K562 (cell line): Measurements from ENCODE around the gene EIPR1. TPM values are rescaled to one million over a fixed set of nuclear protein-coding genes. Genes with fewer than 3 reads are reported as not detected.

Experiments
- ATAC-seq: fragments of 200-7000 bp; cut with Tn5 transposase; 3 replicates; pipeline ENCODE4 v1.9.1; 2020; ENCODE audit warnings: moderate library complexity
- BruUV-seq: library from RNA; stranded (reverse); fragments of 400-500 nt; replicated peaks from 2 replicates; lab custom pipeline; 2021; lab: Mats Ljungman, UMichigan
- CTCF ChIA-PET: fragments of 300-600 bp; formaldehyde crosslinking; extraction: SDS; loops from one replicate; lab custom pipeline; 2021; ENCODE audit warnings: low intra/inter-chr PET ratio; lab: Yijun Ruan, JAX
- POLR2A ChIA-PET: fragments of 300-600, 350-650 bp; sonication (Branson Sonifier 250); formaldehyde crosslinking; extraction: SDS; loops from one replicate; lab custom pipeline; 2021; ENCODE audit warnings: antibody characterized with exemption, inconsistent platforms; lab: Yijun Ruan, JAX
- DNase-seq, 4 experiments: peaks; one replicate each; pipeline versions ENCODE4 v3.0.0 to v3.0.0-alpha.2; 2011 to 2018; ENCODE audit warnings: low spot score in 3 of 4, mixed read lengths in 3 of 4; ENCODE audit errors: extremely low read depth in 1 of 4
- FAIRE-seq: peaks from 2 replicates; lab custom pipeline; 2011; peaks lifted over from hg19 to GRCh38; lab: Jason Lieb, UNC
- H2AFZ ChIP-seq: 2 replicates; pipeline ENCODE4 v1.6.0; 2011; ENCODE audit warnings: low read depth, low read length, control low read depth, inconsistent platforms
- H3K27ac ChIP-seq: fragments of 200-600 bp; 3 replicates; pipeline ENCODE4 v1.8.0; 2011; ENCODE audit warnings: low read depth, mild to moderate bottlenecking, control low read depth, inconsistent platforms, low read length, moderate library complexity, mixed read lengths; ENCODE audit errors: extremely low read depth
- H3K27me3 ChIP-seq, 2 experiments: fragments of 300-600 bp in 1 of 2; 2 replicates in 1 of 2; 3 replicates in 1 of 2; pipeline versions ENCODE4 v1.6.0 to v1.8.0; 2011; ENCODE audit warnings: inconsistent platforms in 2 of 2, low read length in 2 of 2, mild to moderate bottlenecking in 1 of 2, mixed read lengths in 1 of 2, moderate library complexity in 1 of 2; ENCODE audit not compliant: control insufficient read depth in 2 of 2, insufficient read depth in 2 of 2
- H3K36me3 ChIP-seq: fragments of 300-600 bp; 3 replicates; pipeline ENCODE4 v1.8.0; 2011; ENCODE audit warnings: mild to moderate bottlenecking, low read length, inconsistent platforms; ENCODE audit not compliant: control insufficient read depth, insufficient read depth
- H3K4me1 ChIP-seq, 2 experiments: fragments of 200-600 bp in 1 of 2; replicated peaks in 1 of 2; 2 replicates in 1 of 2; 3 replicates in 1 of 2; pipeline versions ENCODE4 v1.5.1 to v1.8.0; 2011; ENCODE audit warnings: inconsistent platforms in 2 of 2, low read length in 2 of 2, mild to moderate bottlenecking in 1 of 2, mixed read lengths in 1 of 2, moderate library complexity in 1 of 2; ENCODE audit not compliant: control insufficient read depth in 2 of 2, insufficient read depth in 2 of 2
- H3K4me2 ChIP-seq: 2 replicates; pipeline ENCODE4 v1.6.1; 2011; ENCODE audit warnings: low read length, control low read depth, inconsistent platforms, mixed read lengths; ENCODE audit not compliant: insufficient read depth
- H3K4me3 ChIP-seq: fragments of 200-600 bp; sonication (generic), shearing (Covaris generic); 2 replicates; pipeline ENCODE4 v1.5.1; 2016; ENCODE audit warnings: control low read depth, inconsistent platforms
- H3K79me2 ChIP-seq: fragments of 200-600 bp; 3 replicates; pipeline ENCODE4 v1.8.0; 2011; ENCODE audit warnings: low read length, inconsistent platforms; ENCODE audit not compliant: control insufficient read depth, insufficient read depth
- H3K9ac ChIP-seq, 2 experiments: 2 replicates each; pipeline versions ENCODE4 v1.6.0 to v1.6.1; 2011; ENCODE audit warnings: low read depth in 2 of 2, low read length in 2 of 2, control low read depth in 1 of 2, inconsistent platforms in 1 of 2, mild to moderate bottlenecking in 1 of 2, mixed read lengths in 1 of 2; ENCODE audit not compliant: insufficient read depth in 1 of 2
- H3K9me1 ChIP-seq: one replicate; pipeline ENCODE4 v1.6.0; 2011; ENCODE audit warnings: inconsistent platforms, mild to moderate bottlenecking, low read length, moderate library complexity; ENCODE audit not compliant: control insufficient read depth, insufficient read depth
- H3K9me3 ChIP-seq: replicated peaks from 2 replicates; pipeline ENCODE4 v1.5.1; 2011; ENCODE audit warnings: low read depth, low read length, inconsistent platforms; ENCODE audit not compliant: control insufficient read depth, insufficient read depth
- H4K20me1 ChIP-seq: replicated peaks from 2 replicates; pipeline ENCODE4 v1.6.1; 2011; ENCODE audit warnings: low read length, inconsistent platforms, mixed read lengths; ENCODE audit not compliant: control insufficient read depth, insufficient read depth
- BHLHE40 ChIP-seq: IDR thresholded peaks from 2 replicates; pipeline ENCODE4 v1.6.1; 2011; ENCODE audit warnings: low read length, improper control_type of control experiment
- CCNT2 ChIP-seq: IDR thresholded peaks from 2 replicates; pipeline ENCODE4 v1.6.1; 2011; ENCODE audit warnings: borderline replicate concordance, low read depth, mild to moderate bottlenecking, moderate library complexity, mixed read lengths, low read length; ENCODE audit not compliant: insufficient read length; ENCODE audit errors: extremely low read depth
- EP400 ChIP-seq: fragments of 450-650 bp; IDR thresholded peaks from 2 replicates; pipeline ENCODE4 v1.6.1; 2017; ENCODE audit warnings: antibody characterized with exemption, mild to moderate bottlenecking, moderate library complexity
- ETV6 ChIP-seq, 3 experiments: fragments of 150-350 bp in 1 of 3; sonication (generic) in 1 of 3; formaldehyde crosslinking in 1 of 3; IDR thresholded peaks; 2 replicates each; pipeline versions ENCODE4 v1.6.1 to v1.8.0; 2014 to 2022; ENCODE audit warnings: borderline replicate concordance in 2 of 3, low read depth in 2 of 3, antibody characterized with exemption in 1 of 3, low read length in 1 of 3, mild to moderate bottlenecking in 1 of 3, missing genetic modification reagents in 1 of 3
- MYBL2 ChIP-seq, 2 experiments: fragments of 450-650 bp in 1 of 2; sonication (generic) in 1 of 2; formaldehyde crosslinking in 1 of 2; IDR thresholded peaks; 2 replicates each; pipeline versions ENCODE4 v1.6.1 to v1.8.1; 2017 to 2022; ENCODE audit warnings: borderline replicate concordance in 1 of 2, inconsistent platforms in 1 of 2, low read depth in 1 of 2, mild to moderate bottlenecking in 1 of 2, missing genetic modification reagents in 1 of 2, moderate library complexity in 1 of 2
- SNRNP70 ChIP-seq: fragments of 200-400 bp; formaldehyde crosslinking; optimal IDR thresholded peaks from 2 replicates; pipeline ENCODE3; 2017; ENCODE audit warnings: low read depth, low read length
- TAF15 ChIP-seq: fragments of 200-400 bp; formaldehyde crosslinking; IDR thresholded peaks from 2 replicates; pipeline ENCODE4 v1.6.1; 2017; ENCODE audit warnings: mild to moderate bottlenecking, low read depth, low read length, moderate library complexity
- TBL1XR1 ChIP-seq, 2 experiments: IDR thresholded peaks; 2 replicates each; pipeline ENCODE4 v1.6.1; 2012; ENCODE audit warnings: improper control_type of control experiment in 2 of 2, low read length in 2 of 2, mild to moderate bottlenecking in 1 of 2
- ZNF431 ChIP-seq: sonication (generic); formaldehyde crosslinking; IDR thresholded peaks from 2 replicates; pipeline ENCODE4 v1.8.0; 2022; ENCODE audit warnings: mild to moderate bottlenecking, missing genetic modification reagents
- ZNF507 ChIP-seq: conservative IDR thresholded peaks from 2 replicates; pipeline ENCODE4 v1.6.1; 2017; ENCODE audit warnings: missing genetic modification characterization, missing compliant biosample characterization
- WGBS: fragments of 100-300 bp; shearing (Covaris generic); methylation state at CpG from one replicate; pipeline ENCODE4 v1.1.6; 2016; ENCODE audit warnings: low coverage, mixed read lengths; ENCODE audit not compliant: insufficient coverage; ENCODE audit errors: missing lambda C conversion rate; 5-methylcytosine and 5-hydroxymethylcytosine counted together
- in situ Hi-C: fragments of 300-500 bp; cut with MboI; formaldehyde crosslinking; loops from 4 replicates; pipeline ENCODE4 v1.15.0; 2018; ENCODE audit warnings: inconsistent platforms, mixed read lengths
- intact Hi-C: fragments of 100-400 bp; cut with micrococcal nuclease; formaldehyde crosslinking; loops from 2 replicates; pipeline ENCODE4 v1.14.2; 2022
- polyA plus RNA-seq, 8 experiments: library from polyadenylated mRNA; depleted of rRNA in 4 of 8; stranded (reverse) in 5 of 8; unstranded in 3 of 8; fragments of >200 nt; fragmentation: Nextera tagmentation in 2 of 8; fragmentation: Illumina TruSeq in 1 of 8; extraction: Ambion mirVana in 2 of 8; extraction: Trizol in 1 of 8; gene quantifications; 2 replicates each; pipeline versions ENCODE4 v1.2.1 to v1.2.3, GENCODE V29; 2011 to 2014; ENCODE audit warnings: inconsistent platforms in 1 of 8, missing spikeins in 1 of 8
- total RNA-seq, 7 experiments: library from RNA; depleted of rRNA in 6 of 7; stranded (reverse); fragments of >200 nt in 6 of 7; fragmentation: Illumina TruSeq in 2 of 7; extraction: Trizol in 2 of 7; gene quantifications; 2 replicates each; pipeline versions ENCODE4 v1.2.1 to v1.2.3, GENCODE V29; 2011 to 2021; ENCODE audit warnings: low replicate concordance in 1 of 7
- TF ChIP-seq, protein P1 (sequence below): fragments of 450-650 bp; IDR thresholded peaks from 2 replicates; pipeline ENCODE4 v1.6.1; 2017; ENCODE audit warnings: antibody characterized with exemption, mild to moderate bottlenecking
- TF ChIP-seq, protein P2 (sequence below), 2 experiments: IDR thresholded peaks; 2 replicates each; pipeline ENCODE4 v1.6.1; 2012; ENCODE audit warnings: improper control_type of control experiment in 2 of 2, low read depth in 2 of 2, low read length in 2 of 2, borderline replicate concordance in 1 of 2

The EIPR1 gene
- total and polyA plus RNA-seq, 9 of the 15 experiments (the other 6 are each of a cell fraction or from before 2014, with no cell fraction given) = 19.9 to 54.4 (median 35.9) TPM

DNA sequence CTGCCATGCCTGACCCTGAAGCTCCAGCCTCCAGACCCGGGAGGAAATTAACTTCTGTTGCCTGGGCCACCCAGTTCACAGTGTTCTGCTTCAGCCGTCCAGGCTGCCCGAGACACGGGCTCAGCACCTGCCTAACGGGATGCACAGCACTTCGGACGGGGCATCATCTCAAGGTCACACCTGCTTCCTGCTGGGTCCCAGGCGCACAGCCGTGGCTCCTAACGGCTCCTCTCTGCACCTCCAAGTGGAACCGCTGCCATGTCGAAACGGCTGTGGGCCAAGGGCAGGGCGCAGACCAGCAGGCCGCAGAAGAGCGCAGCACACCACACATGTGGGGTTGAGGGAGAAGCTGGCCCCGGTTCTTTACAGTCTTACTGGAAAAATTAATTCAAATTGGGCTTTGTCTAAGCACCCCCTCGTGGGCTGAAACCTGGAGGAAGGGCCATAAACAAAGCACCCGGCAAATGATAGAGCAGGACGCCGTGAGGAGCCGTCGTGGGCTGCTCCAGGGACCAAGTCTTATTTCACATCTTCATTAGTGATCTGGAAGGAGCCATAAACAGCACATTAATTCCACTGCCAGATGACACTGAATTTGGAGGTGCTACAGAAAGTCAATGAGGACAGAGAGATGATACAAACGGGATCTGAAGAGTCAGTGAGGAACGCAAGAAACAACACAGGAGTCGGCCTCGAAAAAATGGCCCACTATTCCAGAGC is 59.6 kb downstream of the EIPR1 start:
- in situ Hi-C loops = no loop called here
- Histone ChIP-seq H2AFZ (no peak overlapping the region), H3K9ac (no peak overlapping the region; a peak in 1 of 4 replicates), H3K4me2 (no peak overlapping the region), H3K27me3 (no peaks in the 10 kb centered on the region), H4K20me1 (0 out of 2 replicates have a peak, but pooled peaks cover 14% of the 10 kb centered on the region), H3K9me1 (no peaks in the 10 kb centered on the region), H3K9me3 (no peaks in the 10 kb centered on the region), H3K27ac (no peak overlapping the region), H3K36me3 (peaks cover 14% of the 10 kb centered on the region; the same call in 1 of the 3 replicates), H3K4me1 (peaks cover 0 to 20% of the 10 kb centered on the region in 2 experiments; a peak in 1 of 5 replicates), H3K79me2 (peaks cover 3% of the 10 kb centered on the region; the same call in 1 of the 3 replicates), H3K4me3 (no peak overlapping the region)
- intact Hi-C loops = no loop called here
- FAIRE-seq = no peak
- no peak for DNase-seq
- POLR2A ChIA-PET = no interaction called here
- WGBS = 90% methylated on average over 15 of the region's 27 CpGs
- no peak for ATAC-seq
- CTCF ChIA-PET = no interaction called here
- no TSS peak for BruUV-seq
- no peak for TF ChIP-seq CCNT2
- TF ChIP-seq ZNF431 (CRISPR knock-in tag) = no peak
- no peak for TF ChIP-seq SNRNP70
- TF ChIP-seq BHLHE40 = no peak
- TF ChIP-seq TBL1XR1 (IDR thresholded peaks at IDR 0.05; ENCODE audit: low read length in 2 of 2) = no peak
- no peak for TF ChIP-seq ZNF507 (tag)
- no peak for TF ChIP-seq MYBL2 (IDR thresholded peaks at IDR 0.05; ENCODE audit: low read depth)
- no peak for TF ChIP-seq MYBL2 (CRISPR knock-in tag; IDR thresholded peaks at IDR 0.05; ENCODE audit: borderline replicate concordance)
- TF ChIP-seq, protein P1, sequence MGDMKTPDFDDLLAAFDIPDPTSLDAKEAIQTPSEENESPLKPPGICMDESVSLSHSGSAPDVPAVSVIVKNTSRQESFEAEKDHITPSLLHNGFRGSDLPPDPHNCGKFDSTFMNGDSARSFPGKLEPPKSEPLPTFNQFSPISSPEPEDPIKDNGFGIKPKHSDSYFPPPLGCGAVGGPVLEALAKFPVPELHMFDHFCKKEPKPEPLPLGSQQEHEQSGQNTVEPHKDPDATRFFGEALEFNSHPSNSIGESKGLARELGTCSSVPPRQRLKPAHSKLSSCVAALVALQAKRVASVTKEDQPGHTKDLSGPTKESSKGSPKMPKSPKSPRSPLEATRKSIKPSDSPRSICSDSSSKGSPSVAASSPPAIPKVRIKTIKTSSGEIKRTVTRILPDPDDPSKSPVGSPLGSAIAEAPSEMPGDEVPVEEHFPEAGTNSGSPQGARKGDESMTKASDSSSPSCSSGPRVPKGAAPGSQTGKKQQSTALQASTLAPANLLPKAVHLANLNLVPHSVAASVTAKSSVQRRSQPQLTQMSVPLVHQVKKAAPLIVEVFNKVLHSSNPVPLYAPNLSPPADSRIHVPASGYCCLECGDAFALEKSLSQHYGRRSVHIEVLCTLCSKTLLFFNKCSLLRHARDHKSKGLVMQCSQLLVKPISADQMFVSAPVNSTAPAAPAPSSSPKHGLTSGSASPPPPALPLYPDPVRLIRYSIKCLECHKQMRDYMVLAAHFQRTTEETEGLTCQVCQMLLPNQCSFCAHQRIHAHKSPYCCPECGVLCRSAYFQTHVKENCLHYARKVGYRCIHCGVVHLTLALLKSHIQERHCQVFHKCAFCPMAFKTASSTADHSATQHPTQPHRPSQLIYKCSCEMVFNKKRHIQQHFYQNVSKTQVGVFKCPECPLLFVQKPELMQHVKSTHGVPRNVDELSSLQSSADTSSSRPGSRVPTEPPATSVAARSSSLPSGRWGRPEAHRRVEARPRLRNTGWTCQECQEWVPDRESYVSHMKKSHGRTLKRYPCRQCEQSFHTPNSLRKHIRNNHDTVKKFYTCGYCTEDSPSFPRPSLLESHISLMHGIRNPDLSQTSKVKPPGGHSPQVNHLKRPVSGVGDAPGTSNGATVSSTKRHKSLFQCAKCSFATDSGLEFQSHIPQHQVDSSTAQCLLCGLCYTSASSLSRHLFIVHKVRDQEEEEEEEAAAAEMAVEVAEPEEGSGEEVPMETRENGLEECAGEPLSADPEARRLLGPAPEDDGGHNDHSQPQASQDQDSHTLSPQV = no peak
- TF ChIP-seq EP400 = no peak
- no peak for TF ChIP-seq TAF15
- TF ChIP-seq ETV6 (IDR thresholded peaks at IDR 0.05; ENCODE audit: borderline replicate concordance in 1 of 2, low read depth in 2 of 2, low read length in 1 of 2) = no peak
- TF ChIP-seq ETV6 (CRISPR knock-in tag; IDR thresholded peaks at IDR 0.05; ENCODE audit: borderline replicate concordance) = no peak
- TF ChIP-seq, protein P2, sequence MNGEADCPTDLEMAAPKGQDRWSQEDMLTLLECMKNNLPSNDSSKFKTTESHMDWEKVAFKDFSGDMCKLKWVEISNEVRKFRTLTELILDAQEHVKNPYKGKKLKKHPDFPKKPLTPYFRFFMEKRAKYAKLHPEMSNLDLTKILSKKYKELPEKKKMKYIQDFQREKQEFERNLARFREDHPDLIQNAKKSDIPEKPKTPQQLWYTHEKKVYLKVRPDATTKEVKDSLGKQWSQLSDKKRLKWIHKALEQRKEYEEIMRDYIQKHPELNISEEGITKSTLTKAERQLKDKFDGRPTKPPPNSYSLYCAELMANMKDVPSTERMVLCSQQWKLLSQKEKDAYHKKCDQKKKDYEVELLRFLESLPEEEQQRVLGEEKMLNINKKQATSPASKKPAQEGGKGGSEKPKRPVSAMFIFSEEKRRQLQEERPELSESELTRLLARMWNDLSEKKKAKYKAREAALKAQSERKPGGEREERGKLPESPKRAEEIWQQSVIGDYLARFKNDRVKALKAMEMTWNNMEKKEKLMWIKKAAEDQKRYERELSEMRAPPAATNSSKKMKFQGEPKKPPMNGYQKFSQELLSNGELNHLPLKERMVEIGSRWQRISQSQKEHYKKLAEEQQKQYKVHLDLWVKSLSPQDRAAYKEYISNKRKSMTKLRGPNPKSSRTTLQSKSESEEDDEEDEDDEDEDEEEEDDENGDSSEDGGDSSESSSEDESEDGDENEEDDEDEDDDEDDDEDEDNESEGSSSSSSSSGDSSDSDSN (IDR thresholded peaks at IDR 0.05; ENCODE audit: borderline replicate concordance in 1 of 2, low read depth in 2 of 2, low read length in 2 of 2) = no peak
